Adipocyte (in vitro differentiated cells): ENCODE data around the gene UQCRHL.

Experiments
- DNase-seq: peaks from one replicate; pipeline ENCODE4 v3.0.0-alpha.2; 2015; ENCODE audit warnings: low read depth
- H3K27me3 ChIP-seq: replicated peaks from 2 replicates; pipeline ENCODE4 v1.7.0; 2013; ENCODE audit warnings: mild to moderate bottlenecking, low read length, moderate library complexity; ENCODE audit not compliant: control insufficient read depth, insufficient read depth
- H3K36me3 ChIP-seq: 2 replicates; pipeline ENCODE4 v1.7.0; 2013; ENCODE audit warnings: low read length, mild to moderate bottlenecking, moderate library complexity; ENCODE audit not compliant: control insufficient read depth, insufficient read depth, severe bottlenecking
- H3K4me1 ChIP-seq: 2 replicates; pipeline ENCODE4 v1.7.0; 2013; ENCODE audit warnings: mild to moderate bottlenecking, low read length, moderate library complexity; ENCODE audit not compliant: control insufficient read depth, insufficient read depth
- H3K4me3 ChIP-seq: 2 replicates; pipeline ENCODE4 v1.7.0; 2013; ENCODE audit warnings: mild to moderate bottlenecking, low read length, moderate library complexity
- H3K9ac ChIP-seq: 2 replicates; pipeline ENCODE4 v1.7.0; 2013; ENCODE audit warnings: mild to moderate bottlenecking, low read length, moderate library complexity
- H3K9me3 ChIP-seq: 2 replicates; pipeline ENCODE4 v1.7.0; 2013; ENCODE audit warnings: mild to moderate bottlenecking, low read length, moderate library complexity; ENCODE audit not compliant: control insufficient read depth

The UQCRHL gene

DNA sequence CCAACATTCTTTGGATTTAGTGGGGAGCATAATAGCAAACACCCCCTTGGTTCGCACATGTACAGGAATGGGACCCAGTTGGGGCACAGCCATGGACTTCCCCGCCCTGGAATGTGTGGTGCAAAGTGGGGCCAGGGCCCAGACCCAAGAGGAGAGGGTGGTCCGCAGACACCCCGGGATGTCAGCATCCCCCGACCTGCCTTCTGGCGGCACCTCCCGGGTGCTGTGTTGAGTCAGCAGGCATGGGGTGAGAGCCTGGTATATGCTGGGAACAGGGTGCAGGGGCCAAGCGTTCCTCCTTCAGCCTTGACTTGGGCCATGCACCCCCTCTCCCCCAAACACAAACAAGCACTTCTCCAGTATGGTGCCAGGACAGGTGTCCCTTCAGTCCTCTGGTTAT, 21.8 kb downstream of the UQCRHL start:
- no peak for DNase-seq
- H3K4me1 ChIP-seq: peaks cover 18% of the 10 kb centered on the region
- no peak overlapping the region for H3K4me3 ChIP-seq

DNA sequence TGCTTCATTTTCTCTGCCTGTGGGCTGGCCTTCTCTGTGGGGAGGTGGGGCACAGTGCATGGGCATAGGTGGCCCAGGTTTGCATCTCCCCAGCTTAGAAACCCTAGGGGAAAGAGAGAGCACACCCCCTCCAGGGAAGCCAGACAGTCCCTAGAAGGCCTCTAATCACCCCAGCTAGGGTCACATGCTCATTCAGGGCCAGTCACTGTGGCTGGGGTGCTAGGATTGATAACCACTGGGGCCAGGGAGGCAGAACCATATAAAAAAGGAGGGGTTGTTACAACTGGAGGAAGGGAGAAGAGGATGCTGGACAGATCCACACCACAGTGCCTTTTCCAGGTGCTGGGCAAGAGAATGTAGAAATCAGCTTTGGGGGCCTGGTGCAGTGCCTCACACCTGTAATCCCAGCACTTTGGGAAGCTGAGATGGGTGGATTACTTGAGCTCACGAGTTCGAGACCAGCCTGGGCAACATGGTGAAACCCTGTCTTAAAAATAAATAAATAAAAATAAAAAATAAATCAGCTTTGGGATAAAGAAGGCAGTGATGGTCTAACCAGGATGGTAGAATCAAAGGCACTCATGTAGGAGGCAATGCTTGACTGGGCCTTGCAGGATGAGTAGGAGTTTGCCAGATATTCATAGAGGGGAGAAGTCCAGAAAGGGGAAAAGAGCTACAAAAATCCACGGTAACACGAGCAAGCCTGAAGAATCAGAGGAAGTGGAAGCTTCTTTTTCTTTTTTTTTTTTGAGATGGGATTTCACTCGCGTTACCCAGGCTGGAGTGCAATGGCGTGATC, 29.3 kb downstream of the UQCRHL start:
- Histone ChIP-seq H3K27me3 (no peaks in the 10 kb centered on the region), H3K4me3 (no peak overlapping the region), H3K36me3 (peaks cover 23% of the 10 kb centered on the region), H3K9me3 (no peaks in the 10 kb centered on the region), H3K4me1 (no peaks in the 10 kb centered on the region), H3K9ac (no peak overlapping the region)
- no peak for DNase-seq

More for the DNA sequence above, 21.8 kb downstream of the UQCRHL start:
- Histone ChIP-seq H3K36me3 (peaks cover 4% of the 10 kb centered on the region), H3K9ac (no peak overlapping the region), H3K9me3 (no peaks in the 10 kb centered on the region), H3K27me3 (no peaks in the 10 kb centered on the region)

DNA sequence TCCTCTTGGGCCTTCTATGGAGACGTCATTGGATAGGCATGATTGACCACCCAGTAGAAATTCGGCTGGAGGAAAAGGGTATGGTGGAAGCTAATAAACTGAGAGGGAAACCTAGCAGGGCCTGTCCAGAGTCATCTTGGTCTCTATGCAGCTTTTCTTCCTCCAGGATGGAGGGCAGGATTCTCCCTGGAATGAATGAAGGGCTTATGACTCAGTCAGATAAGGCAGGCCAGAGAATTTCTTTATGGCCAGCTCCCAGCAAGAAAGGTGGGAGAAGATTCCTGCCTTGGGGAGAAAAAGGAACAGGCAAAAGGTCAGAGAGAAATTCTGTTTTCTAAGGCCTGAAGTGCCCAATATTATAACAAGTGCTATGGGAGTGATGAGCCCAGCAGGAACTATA, 31.7 kb downstream of the UQCRHL start:
- no peak for DNase-seq
- no peak overlapping the region for H3K9ac ChIP-seq
- no peak overlapping the region for H3K4me3 ChIP-seq
- no peaks in the 10 kb centered on the region for H3K9me3 ChIP-seq
- no peaks in the 10 kb centered on the region for H3K27me3 ChIP-seq
- H3K4me1 ChIP-seq: no peaks in the 10 kb centered on the region
- H3K36me3 ChIP-seq: peaks cover 32% of the 10 kb centered on the region

DNA sequence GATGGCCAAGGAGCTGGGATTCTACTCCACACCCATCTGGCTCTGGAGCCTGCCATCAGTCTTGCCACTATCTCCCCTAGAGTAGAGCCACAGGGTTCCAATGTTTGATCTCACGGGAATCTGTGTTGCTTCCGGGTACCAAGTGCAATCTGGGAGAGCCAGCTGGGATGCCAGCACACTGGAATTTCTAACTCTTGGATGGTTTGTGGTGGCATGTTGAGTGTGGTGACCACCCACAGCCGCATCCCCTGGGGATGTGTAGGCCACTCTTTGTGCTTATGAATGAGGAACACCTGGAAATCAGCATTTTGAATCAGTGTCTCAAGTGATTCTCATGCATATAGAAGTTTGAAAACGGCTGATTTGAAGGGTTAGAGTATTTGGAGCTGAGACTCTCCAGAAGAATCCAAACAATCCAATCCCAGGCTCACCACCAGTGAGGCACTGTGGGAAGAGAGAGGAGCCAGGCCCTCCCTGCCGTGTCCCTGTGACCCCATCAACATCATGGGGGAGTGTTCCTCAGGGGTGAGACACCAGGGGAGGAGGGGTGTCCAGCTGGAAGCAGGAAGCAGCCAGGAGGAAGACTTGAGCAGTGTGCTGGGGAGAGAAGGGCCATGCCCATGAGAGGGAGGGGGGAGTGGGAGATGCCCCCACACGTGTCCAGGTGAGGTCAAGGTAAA, 35.5 kb downstream of the UQCRHL start:
- Histone ChIP-seq H3K4me1 (no peaks in the 10 kb centered on the region), H3K4me3 (no peak overlapping the region), H3K9me3 (no peaks in the 10 kb centered on the region), H3K9ac (no peak overlapping the region), H3K27me3 (no peaks in the 10 kb centered on the region), H3K36me3 (peaks cover 36% of the 10 kb centered on the region)
- no peak for DNase-seq

DNA sequence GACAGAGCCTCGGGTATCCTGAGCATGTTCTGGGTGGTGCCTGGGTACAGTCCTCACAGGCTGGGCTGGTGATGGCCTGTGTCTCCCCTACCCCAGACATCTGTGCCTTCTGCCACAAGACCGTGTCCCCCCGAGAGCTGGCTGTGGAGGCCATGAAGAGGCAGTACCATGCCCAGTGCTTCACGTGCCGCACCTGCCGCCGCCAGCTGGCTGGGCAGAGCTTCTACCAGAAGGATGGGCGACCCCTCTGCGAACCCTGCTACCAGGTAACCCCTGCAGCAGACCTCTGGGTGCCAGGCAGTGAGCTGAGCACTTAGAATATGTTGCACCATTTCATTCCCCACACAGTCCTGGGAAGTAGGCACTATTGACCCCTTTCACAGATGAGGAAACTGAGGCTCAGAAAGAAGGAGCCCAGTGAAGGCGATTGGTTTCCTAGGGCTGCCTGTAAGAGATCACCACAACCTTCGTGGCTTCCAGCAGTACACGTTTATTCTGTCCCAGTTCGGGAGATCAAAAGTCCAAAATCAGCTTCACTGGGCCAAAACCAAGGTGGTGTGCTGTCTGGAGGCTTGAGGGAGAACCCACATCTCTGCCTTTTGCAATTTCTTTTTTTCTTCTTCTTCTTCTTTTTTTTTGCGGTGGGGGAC, 37.0 kb downstream of the UQCRHL start:
- Histone ChIP-seq H3K4me3 (no peak overlapping the region), H3K27me3 (no peaks in the 10 kb centered on the region), H3K9ac (no peak overlapping the region), H3K36me3 (peaks cover 38% of the 10 kb centered on the region), H3K9me3 (no peaks in the 10 kb centered on the region), H3K4me1 (no peaks in the 10 kb centered on the region)
- DNase-seq: no peak

DNA sequence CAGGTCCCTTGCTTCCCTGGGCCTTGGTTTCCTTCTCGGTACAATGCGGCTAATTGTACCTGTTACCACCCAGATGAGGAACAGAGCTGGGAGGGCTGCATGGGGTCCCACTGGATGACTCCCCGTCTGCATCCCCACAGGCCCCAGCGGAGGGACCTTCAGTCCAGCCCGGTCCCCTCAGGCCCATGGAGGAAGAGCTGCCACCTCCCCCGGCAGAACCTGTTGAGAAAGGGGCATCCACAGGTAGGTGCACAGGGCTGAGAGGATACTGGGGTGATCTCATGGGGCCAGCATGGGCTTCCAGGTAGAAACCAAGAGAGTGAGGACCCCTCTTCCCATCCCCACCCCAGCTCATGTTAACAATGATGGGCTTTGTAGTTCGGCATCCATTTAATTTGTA, 39.1 kb downstream of the UQCRHL start:
- H3K9ac ChIP-seq: no peak overlapping the region
- no peak for DNase-seq
- no peaks in the 10 kb centered on the region for H3K27me3 ChIP-seq
- H3K9me3 ChIP-seq: no peaks in the 10 kb centered on the region
- no peak overlapping the region for H3K4me3 ChIP-seq
- peaks cover 35% of the 10 kb centered on the region for H3K36me3 ChIP-seq
- no peaks in the 10 kb centered on the region for H3K4me1 ChIP-seq

DNA sequence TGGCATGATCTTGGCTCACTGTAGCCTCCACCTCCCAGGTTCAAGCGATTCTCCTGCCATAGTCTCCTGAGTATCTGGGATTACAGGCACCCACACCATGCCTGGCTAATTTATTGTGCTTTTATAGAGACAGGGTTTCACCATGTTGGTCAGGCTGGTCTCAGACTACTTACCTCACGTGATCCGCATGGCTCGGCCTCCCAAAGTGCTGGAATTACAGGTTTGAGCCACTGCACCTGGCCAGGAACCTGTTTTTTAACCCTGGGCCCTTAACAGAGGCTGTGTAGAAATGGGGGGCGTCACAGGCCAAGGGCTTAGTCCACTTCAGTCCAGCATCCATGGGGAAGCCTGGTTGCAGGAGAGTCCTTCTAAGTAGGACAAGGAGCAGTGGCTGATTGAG, 39.5 kb downstream of the UQCRHL start:
- Histone ChIP-seq H3K27me3 (no peaks in the 10 kb centered on the region), H3K4me3 (no peak overlapping the region), H3K9ac (no peak overlapping the region), H3K36me3 (peaks cover 35% of the 10 kb centered on the region), H3K4me1 (no peaks in the 10 kb centered on the region), H3K9me3 (no peaks in the 10 kb centered on the region)
- no peak for DNase-seq

DNA sequence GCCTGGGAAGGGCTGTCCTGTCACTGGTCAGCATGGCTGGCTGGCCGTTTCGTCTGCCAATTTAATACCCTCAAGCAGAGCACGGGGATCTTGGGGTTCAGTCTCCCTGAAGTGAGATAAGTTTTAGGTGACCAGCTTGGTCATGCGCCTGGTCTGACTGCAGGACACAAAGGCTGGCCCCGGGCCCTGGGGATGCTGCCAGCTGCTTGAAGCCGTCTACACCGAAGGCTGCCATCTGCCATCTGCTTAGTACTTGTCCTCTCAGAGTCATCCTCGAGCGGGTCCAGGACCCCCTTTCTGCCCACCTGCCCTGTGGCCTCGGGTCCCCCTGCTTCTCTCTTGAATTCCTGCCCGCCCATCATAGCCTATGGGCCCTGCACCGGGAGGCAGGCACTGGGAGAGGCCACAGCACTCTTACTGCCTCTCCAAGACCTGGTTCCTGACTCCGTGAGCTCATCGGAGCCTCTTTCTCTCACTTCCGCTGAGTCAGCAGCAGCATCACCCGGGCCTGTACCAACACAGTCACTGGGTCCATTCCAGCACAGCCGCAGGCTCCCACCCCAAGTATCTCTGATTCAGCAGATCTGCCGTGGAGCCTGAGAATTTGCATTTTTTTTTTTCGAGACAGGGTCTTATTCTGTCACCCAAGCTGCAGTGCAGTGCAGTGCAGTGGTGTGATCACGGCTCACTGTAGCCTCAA, 41.8 kb downstream of the UQCRHL start:
- H3K27me3 ChIP-seq: no peaks in the 10 kb centered on the region
- peaks cover 21% of the 10 kb centered on the region for H3K36me3 ChIP-seq
- peaks cover 13% of the 10 kb centered on the region for H3K4me1 ChIP-seq
- no peak overlapping the region for H3K9ac ChIP-seq
- H3K9me3 ChIP-seq: no peaks in the 10 kb centered on the region
- no peak for DNase-seq
- H3K4me3 ChIP-seq: no peak overlapping the region

DNA sequence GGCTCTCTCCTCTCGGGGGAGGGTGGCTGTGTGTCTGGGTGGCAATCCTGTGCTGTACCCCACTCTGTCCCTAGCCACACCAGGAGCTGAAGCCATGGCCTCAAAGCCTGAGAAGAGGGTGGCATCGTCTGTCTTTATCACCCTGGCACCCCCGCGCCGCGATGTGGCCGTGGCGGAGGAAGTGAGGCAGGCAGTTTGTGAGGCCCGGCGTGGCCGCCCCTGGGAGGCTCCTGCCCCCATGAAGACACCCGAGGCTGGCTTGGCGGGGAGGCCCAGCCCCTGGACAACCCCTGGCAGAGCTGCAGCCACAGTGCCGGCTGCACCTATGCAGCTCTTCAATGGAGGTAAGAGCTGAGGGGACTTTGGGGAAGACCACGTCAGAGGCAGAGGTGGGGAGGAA, 42.6 kb downstream of the UQCRHL start:
- Histone ChIP-seq H3K9ac (no peak overlapping the region), H3K4me3 (no peak overlapping the region), H3K27me3 (no peaks in the 10 kb centered on the region), H3K9me3 (no peaks in the 10 kb centered on the region), H3K36me3 (peaks cover 16% of the 10 kb centered on the region), H3K4me1 (peaks cover 20% of the 10 kb centered on the region)
- DNase-seq: no peak

DNA sequence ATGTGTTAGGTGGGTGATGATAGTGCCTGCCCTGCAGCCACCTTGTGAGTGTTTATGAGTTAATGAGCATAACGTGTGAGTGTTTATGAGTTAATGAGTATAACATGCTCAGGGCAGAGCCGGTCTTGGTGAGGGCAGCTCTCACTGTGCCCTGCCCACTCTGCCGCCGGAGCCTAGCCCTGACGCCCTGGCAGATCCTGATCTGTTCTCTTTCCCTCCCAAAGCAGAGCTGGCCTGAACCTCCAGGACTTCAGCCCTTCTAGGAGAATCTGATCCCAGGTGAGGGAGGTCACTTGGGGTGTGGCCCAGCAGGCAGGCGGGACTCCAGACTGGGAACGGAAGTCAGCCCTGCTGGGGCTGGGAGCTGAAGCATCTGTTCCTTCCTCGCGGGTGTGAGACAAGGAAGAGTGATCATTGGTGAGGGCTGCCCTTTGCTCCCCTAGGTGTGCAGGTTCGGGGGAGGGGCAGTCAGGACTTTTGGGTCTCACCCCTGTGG, 43.1 kb downstream of the UQCRHL start:
- H3K4me1 ChIP-seq: peaks cover 21% of the 10 kb centered on the region
- no peaks in the 10 kb centered on the region for H3K9me3 ChIP-seq
- H3K27me3 ChIP-seq: no peaks in the 10 kb centered on the region
- H3K4me3 ChIP-seq: no peak overlapping the region
- H3K36me3 ChIP-seq: peaks cover 16% of the 10 kb centered on the region
- H3K9ac ChIP-seq: no peak overlapping the region
- DNase-seq: no peak

DNA sequence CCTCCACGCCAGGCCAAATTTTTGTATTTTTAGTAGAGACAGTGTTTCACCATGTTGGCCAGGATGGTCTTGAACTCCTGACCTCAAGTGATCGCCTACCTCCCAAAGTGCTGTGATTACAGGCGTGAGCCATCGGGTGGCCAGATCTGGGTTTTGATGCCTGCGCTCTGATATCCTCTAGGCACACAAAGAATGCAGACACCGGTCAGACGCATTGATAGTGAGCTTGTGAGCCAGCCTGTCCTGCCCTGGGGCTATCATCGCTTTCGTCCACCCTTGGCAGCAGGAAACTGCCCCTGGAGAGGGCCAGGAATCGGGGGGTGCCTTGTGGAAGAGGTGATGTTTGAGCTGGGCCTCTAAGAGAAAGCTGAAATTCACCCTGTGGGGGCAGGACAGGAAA, 44.9 kb downstream of the UQCRHL start:
- Histone ChIP-seq H3K27me3 (no peaks in the 10 kb centered on the region), H3K36me3 (peaks cover 9% of the 10 kb centered on the region), H3K4me1 (peaks cover 28% of the 10 kb centered on the region), H3K9ac (no peak overlapping the region), H3K4me3 (no peak overlapping the region), H3K9me3 (no peaks in the 10 kb centered on the region)
- no peak for DNase-seq
